ENCODE measurements around the gene LACTB. TPM values are rescaled to one million over a fixed set of nuclear protein-coding genes. Genes with fewer than 3 reads are reported as not detected.
A peak's percentile ranks its signal among the peaks of the same experiment; 100 is the strongest.

Gene LACTB
- total and polyA plus RNA-seq, 11 donors = 17.9 to 31.0 (median 22.7) TPM

GRCh38 chr15:63085289-63085688 lies 36.4 kb upstream of the LACTB start:
- no peaks in the 10 kb centered on the region for H3K27me3 ChIP-seq
- DNase-seq (no peak), ATAC-seq (no peak)
- peaks cover 0 to 41% (median 17%) of the 10 kb centered on the region in 12 donors for H3K4me1 ChIP-seq
- H3K4me3 ChIP-seq = no peak overlapping the region
- H3K9me3 ChIP-seq = no peaks in the 10 kb centered on the region
- intact Hi-C loops (cut with DNase I) = no loop called here
- 89 to 95% (median 92%) methylated on average over 4 of the region's 4 CpGs for WGBS, 4 donors
- TF ChIP-seq CTCF (IDR thresholded peaks at IDR 0.05) (no peak), POLR2A (IDR thresholded peaks at IDR 0.05) (no peak)
- no peaks in the 10 kb centered on the region for H3K36me3 ChIP-seq
- H3K27ac ChIP-seq = no peak overlapping the region

- Histone ChIP-seq H3K27ac (peak overlapping the region in 1 of 12 donors; percentile 24), H3K36me3 (no peaks in the 10 kb centered on the region), H3K9me3 (no peaks in the 10 kb centered on the region), H3K27me3 (no peaks in the 10 kb centered on the region), H3K4me3 (no peak overlapping the region), H3K4me1 (peaks cover 0 to 35% (median 16%) of the 10 kb centered on the region in 12 donors)
- ATAC-seq (no peak), DNase-seq (no peak)
- no peak for TF ChIP-seq POLR2A (IDR thresholded peaks at IDR 0.05)
- TF ChIP-seq CTCF (IDR thresholded peaks at IDR 0.05) = no peak
- intact Hi-C loops (cut with DNase I) = no loop called here
- WGBS, 4 donors = 63 to 75% (median 67%) methylated on average over 4 of the region's 4 CpGs
Measured at GRCh38 chr15:63086271-63086670, 35.4 kb upstream of the LACTB start.

GRCh38 chr15:63086947-63087346 lies 34.7 kb upstream of the LACTB start:
- no peak for ATAC-seq
- DNase-seq = no peak
- Histone ChIP-seq H3K4me3 (no peak overlapping the region), H3K27ac (peak overlapping the region in 1 of 12 donors; percentile 24), H3K4me1 (peaks cover 0 to 35% (median 16%) of the 10 kb centered on the region in 12 donors), H3K9me3 (no peaks in the 10 kb centered on the region), H3K27me3 (no peaks in the 10 kb centered on the region), H3K36me3 (no peaks in the 10 kb centered on the region)
- WGBS, 4 donors = 52 to 83% (median 57%) methylated on average over 5 of the region's 5 CpGs
- TF ChIP-seq CTCF (IDR thresholded peaks at IDR 0.05) (no peak), POLR2A (IDR thresholded peaks at IDR 0.05) (no peak)
- intact Hi-C loops (cut with DNase I) = no loop called here

- DNase-seq = no peak
- TF ChIP-seq POLR2A (IDR thresholded peaks at IDR 0.05) = no peak
- no peak for TF ChIP-seq CTCF (IDR thresholded peaks at IDR 0.05)
- H3K9me3 ChIP-seq = no peaks in the 10 kb centered on the region
- intact Hi-C loops (cut with DNase I) = no loop called here
- H3K4me3 ChIP-seq = no peak overlapping the region
- 68 to 77% (median 74%) methylated on average over 6 of the region's 6 CpGs for WGBS, 4 donors
- peak overlapping the region in 6 of 12 donors; percentile 45 to 75 (median 55) for H3K27ac ChIP-seq
- no peaks in the 10 kb centered on the region for H3K36me3 ChIP-seq
- H3K27me3 ChIP-seq = no peaks in the 10 kb centered on the region
- ATAC-seq = no peak
- H3K4me1 ChIP-seq = peaks cover 0 to 35% (median 16%) of the 10 kb centered on the region in 12 donors
Measured at GRCh38 chr15:63088533-63089245, 33.0 kb upstream of the LACTB start.

Measured in heart left ventricle (tissue), 16 donors.